Coronary artery (tissue), 2 donors: Measurements from ENCODE around the gene WDR72.

Experiments
- DNase-seq: peaks from one replicate; pipeline ENCODE4 v3.0.0-alpha.2; 2017; ENCODE audit warnings: low spot score
- H3K27ac ChIP-seq, 2 donors: fragments of 200-600 bp; sonication (generic); one replicate each; pipeline ENCODE4 v1.5.1; 2016 to 2019
- H3K4me3 ChIP-seq: fragments of 200-600 bp; sonication (generic); 2 replicates; pipeline ENCODE4 v1.5.1; 2016; ENCODE audit warnings: mild to moderate bottlenecking, moderate library complexity
- CTCF ChIP-seq: fragments of 200-600 bp; sonication (generic); IDR thresholded peaks from one replicate; pipeline ENCODE4 v1.5.1; 2019; ENCODE audit warnings: antibody characterized with exemption

The WDR72 gene

GRCh38 chr15:53762916-53763315 is 3.5 kb upstream of the WDR72 start:
- DNase-seq, result no peak
- H3K27ac ChIP-seq, result no peak overlapping the region
- TF ChIP-seq CTCF, result no peak
- no peak overlapping the region for H3K4me3 ChIP-seq

- Histone ChIP-seq H3K4me3 (no peak overlapping the region), H3K27ac (no peak overlapping the region)
- no peak for TF ChIP-seq CTCF
- DNase-seq, result no peak
Measured at GRCh38 chr15:53758412-53758811, 1.1 kb downstream of the WDR72 start.

GRCh38 chr15:53757906-53758305 is 1.6 kb downstream of the WDR72 start:
- TF ChIP-seq CTCF, result no peak
- Histone ChIP-seq H3K27ac (no peak overlapping the region), H3K4me3 (no peak overlapping the region)
- DNase-seq, result no peak

GRCh38 chr15:53753813-53754212 is 5.7 kb downstream of the WDR72 start:
- Histone ChIP-seq H3K27ac (no peak overlapping the region), H3K4me3 (no peak overlapping the region)
- no peak for DNase-seq
- TF ChIP-seq CTCF, result no peak

GRCh38 chr15:53752406-53752805 is 7.1 kb downstream of the WDR72 start:
- TF ChIP-seq CTCF, result no peak
- Histone ChIP-seq H3K27ac (no peak overlapping the region), H3K4me3 (no peak overlapping the region)
- DNase-seq, result no peak

GRCh38 chr15:53747501-53748068 is 11.9 kb downstream of the WDR72 start:
- Histone ChIP-seq H3K27ac (no peak overlapping the region), H3K4me3 (no peak overlapping the region)
- no peak for DNase-seq
- no peak for TF ChIP-seq CTCF

- Histone ChIP-seq H3K4me3 (no peak overlapping the region), H3K27ac (no peak overlapping the region)
- TF ChIP-seq CTCF, result no peak
- no peak for DNase-seq
Measured at GRCh38 chr15:53746101-53746500, 13.4 kb downstream of the WDR72 start.
